ENCODE measurements around the gene MSI2. TPM values are rescaled to one million over a fixed set of nuclear protein-coding genes. Genes with fewer than 3 reads are reported as not detected.
A peak's percentile ranks its signal among the peaks of the same experiment; 100 is the strongest.

MSI2 gene
- total and polyA plus RNA-seq, 2 experiments from 2014 or later = 15.7 to 76.4 TPM

GRCh38 chr17:57402681-57403180 lies 146.4 kb downstream of the MSI2 start:
- Histone ChIP-seq H3K36me3 (no peaks in the 10 kb centered on the region), H3K27me3 (no peaks in the 10 kb centered on the region), H3K4me3 (no peak overlapping the region), H3K9me3 (ENCODE audit: low read depth) (no peaks in the 10 kb centered on the region), H3K4me1 (ENCODE audit: low read depth) (peaks cover 53% of the 10 kb centered on the region), H3K27ac (no peak overlapping the region)
- TF ChIP-seq, protein P1, sequence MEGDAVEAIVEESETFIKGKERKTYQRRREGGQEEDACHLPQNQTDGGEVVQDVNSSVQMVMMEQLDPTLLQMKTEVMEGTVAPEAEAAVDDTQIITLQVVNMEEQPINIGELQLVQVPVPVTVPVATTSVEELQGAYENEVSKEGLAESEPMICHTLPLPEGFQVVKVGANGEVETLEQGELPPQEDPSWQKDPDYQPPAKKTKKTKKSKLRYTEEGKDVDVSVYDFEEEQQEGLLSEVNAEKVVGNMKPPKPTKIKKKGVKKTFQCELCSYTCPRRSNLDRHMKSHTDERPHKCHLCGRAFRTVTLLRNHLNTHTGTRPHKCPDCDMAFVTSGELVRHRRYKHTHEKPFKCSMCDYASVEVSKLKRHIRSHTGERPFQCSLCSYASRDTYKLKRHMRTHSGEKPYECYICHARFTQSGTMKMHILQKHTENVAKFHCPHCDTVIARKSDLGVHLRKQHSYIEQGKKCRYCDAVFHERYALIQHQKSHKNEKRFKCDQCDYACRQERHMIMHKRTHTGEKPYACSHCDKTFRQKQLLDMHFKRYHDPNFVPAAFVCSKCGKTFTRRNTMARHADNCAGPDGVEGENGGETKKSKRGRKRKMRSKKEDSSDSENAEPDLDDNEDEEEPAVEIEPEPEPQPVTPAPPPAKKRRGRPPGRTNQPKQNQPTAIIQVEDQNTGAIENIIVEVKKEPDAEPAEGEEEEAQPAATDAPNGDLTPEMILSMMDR (IDR thresholded peaks at IDR 0.05; ENCODE audit: low read depth, low read length) = no peak
- DNase-seq (ENCODE audit: low read depth in 1 of 2, low spot score in 1 of 2) = no peak

DNA sequence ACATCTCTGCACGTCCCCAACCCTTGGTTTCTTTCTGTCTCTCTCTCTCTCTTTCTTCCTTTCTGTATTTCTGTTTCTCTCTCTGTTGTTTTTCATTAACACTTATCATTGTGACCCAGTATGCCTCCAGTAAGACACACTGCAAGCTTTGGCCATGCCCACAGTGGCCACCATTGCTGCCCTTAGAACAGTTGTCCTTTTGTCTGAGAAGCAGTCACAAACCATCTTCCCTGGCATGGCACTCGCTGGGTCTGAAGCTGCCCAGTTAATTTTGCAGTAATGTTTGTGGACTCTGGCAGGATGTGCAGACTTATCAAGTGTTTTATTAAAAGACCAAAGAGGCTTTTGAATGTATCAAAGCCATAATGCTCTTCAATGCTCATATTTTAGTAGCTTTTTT lies 146.9 kb downstream of the MSI2 start:
- Histone ChIP-seq H3K4me1 (ENCODE audit: low read depth) (peaks cover 58% of the 10 kb centered on the region), H3K9me3 (ENCODE audit: low read depth) (no peaks in the 10 kb centered on the region), H3K36me3 (no peaks in the 10 kb centered on the region), H3K27me3 (no peaks in the 10 kb centered on the region), H3K27ac (no peak overlapping the region), H3K4me3 (no peak overlapping the region)
- DNase-seq (ENCODE audit: low read depth in 1 of 2, low spot score in 1 of 2) = no peak
- TF ChIP-seq, protein P1 (IDR thresholded peaks at IDR 0.05; ENCODE audit: low read depth, low read length) = no peak

- H3K27me3 ChIP-seq = no peaks in the 10 kb centered on the region
- no peak overlapping the region for H3K4me3 ChIP-seq
- H3K27ac ChIP-seq = no peak overlapping the region
- H3K4me1 ChIP-seq (ENCODE audit: low read depth) = peaks cover 65% of the 10 kb centered on the region
- H3K9me3 ChIP-seq (ENCODE audit: low read depth) = no peaks in the 10 kb centered on the region
- no peak for DNase-seq (ENCODE audit: low read depth in 1 of 2, low spot score in 1 of 2)
- no peaks in the 10 kb centered on the region for H3K36me3 ChIP-seq
- TF ChIP-seq, protein P1 (IDR thresholded peaks at IDR 0.05; ENCODE audit: low read depth, low read length) = no peak
Measured at GRCh38 chr17:57404073-57404472, 147.8 kb downstream of the MSI2 start.

GRCh38 chr17:57404795-57405490 lies 148.6 kb downstream of the MSI2 start:
- Histone ChIP-seq H3K36me3 (no peaks in the 10 kb centered on the region), H3K27ac (peak overlapping the region; percentile 56), H3K9me3 (ENCODE audit: low read depth) (no peaks in the 10 kb centered on the region), H3K27me3 (no peaks in the 10 kb centered on the region), H3K4me3 (no peak overlapping the region), H3K4me1 (ENCODE audit: low read depth) (peaks cover 65% of the 10 kb centered on the region)
- TF ChIP-seq, protein P1 (IDR thresholded peaks at IDR 0.05; ENCODE audit: low read depth, low read length) = no peak
- no peak for DNase-seq (ENCODE audit: low read depth in 1 of 2, low spot score in 1 of 2)

- no peak for DNase-seq (ENCODE audit: low read depth in 1 of 2, low spot score in 1 of 2)
- Histone ChIP-seq H3K4me1 (ENCODE audit: low read depth) (peaks cover 64% of the 10 kb centered on the region), H3K27ac (peak overlapping the region; percentile 56)
Measured at GRCh38 chr17:57405491-57406072, 149.3 kb downstream of the MSI2 start.

More at GRCh38 chr17:57405491-57406072, 149.3 kb downstream of the MSI2 start:
- Histone ChIP-seq H3K9me3 (ENCODE audit: low read depth) (no peaks in the 10 kb centered on the region), H3K27me3 (no peaks in the 10 kb centered on the region), H3K36me3 (no peaks in the 10 kb centered on the region), H3K4me3 (no peak overlapping the region)
- TF ChIP-seq, protein P1 (IDR thresholded peaks at IDR 0.05; ENCODE audit: low read depth, low read length) = no peak
